Tibial nerve (tissue), 3 donors: ENCODE measurements around the gene FLNA.

Experiments
- CTCF ChIP-seq, 5 experiments: fragments of 200-600 bp in 3 of 5; fragments of 450-650 bp in 2 of 5; sonication (generic) in 3 of 5; IDR thresholded peaks; one replicate each; pipeline ENCODE4 v1.5.1; 2016 to 2019; ENCODE audit warnings: antibody characterized with exemption in 5 of 5, mild to moderate bottlenecking in 3 of 5, moderate library complexity in 2 of 5
- POLR2A ChIP-seq, 2 donors: fragments of 450-650 bp; IDR thresholded peaks; one replicate each; pipeline ENCODE4 v1.6.1; 2017; ENCODE audit warnings: antibody characterized with exemption in 2 of 2, mild to moderate bottlenecking in 2 of 2, moderate library complexity in 2 of 2

GRCh38 chrX:154327038-154327820, 47.2 kb downstream of the FLNA start:
- TF ChIP-seq POLR2A (IDR thresholded peaks at IDR 0.05) (no peak), CTCF (IDR thresholded peaks at IDR 0.05) (no peak)
